Mesenchymal stem cell (in vitro differentiated cells and primary cell): ENCODE measurements around the gene AK4.
"Not testable (repeated sequence)": the region's sequence is repeated elsewhere in the genome, so short reads cannot be mapped to it uniquely, and the experiment has no call there.

Experiments used
- DNase-seq: peaks from one replicate; pipeline ENCODE4 v3.0.0-alpha.2; 2013
- H2AFZ ChIP-seq: one replicate; pipeline ENCODE4 v1.6.1; 2013; ENCODE audit warnings: low read depth, mild to moderate bottlenecking, control low read depth, inconsistent platforms, low read length, moderate library complexity
- H2AK5ac ChIP-seq: 2 replicates; pipeline ENCODE4 v1.6.1; 2013; ENCODE audit warnings: low read length, moderate library complexity, mild to moderate bottlenecking, inconsistent platforms; ENCODE audit not compliant: severe bottlenecking
- H2BK120ac ChIP-seq: one replicate; pipeline ENCODE4 v1.6.1; 2013; ENCODE audit warnings: low read depth, mild to moderate bottlenecking, inconsistent platforms, low read length, moderate library complexity
- H2BK12ac ChIP-seq, 2 experiments: one replicate each; pipeline ENCODE4 v1.6.1; 2013; ENCODE audit warnings: inconsistent platforms in 2 of 2, low read length in 2 of 2, mild to moderate bottlenecking in 2 of 2, moderate library complexity in 2 of 2, control low read depth in 1 of 2
- H2BK15ac ChIP-seq: one replicate; pipeline ENCODE4 v1.6.1; 2013; ENCODE audit warnings: mild to moderate bottlenecking, low read depth, inconsistent platforms; ENCODE audit not compliant: poor library complexity, severe bottlenecking
- H2BK5ac ChIP-seq: 2 replicates; pipeline ENCODE4 v1.6.1; 2013; ENCODE audit warnings: low read depth, mild to moderate bottlenecking, low read length, control low read depth, inconsistent platforms; ENCODE audit not compliant: poor library complexity, severe bottlenecking
- H3K14ac ChIP-seq, 2 experiments: one replicate each; pipeline ENCODE4 v1.6.1; 2013; ENCODE audit warnings: inconsistent platforms in 2 of 2, low read length in 2 of 2, control low read depth in 1 of 2, mild to moderate bottlenecking in 1 of 2, moderate library complexity in 1 of 2
- H3K18ac ChIP-seq, 2 experiments: one replicate each; pipeline ENCODE4 v1.6.1; 2013; ENCODE audit warnings: inconsistent platforms in 2 of 2, low read length in 2 of 2, control low read depth in 1 of 2, low read depth in 1 of 2, mild to moderate bottlenecking in 1 of 2
- H3K23ac ChIP-seq, 2 experiments: one replicate each; pipeline ENCODE4 v1.6.1; 2013; ENCODE audit warnings: inconsistent platforms in 2 of 2, low read length in 2 of 2, mild to moderate bottlenecking in 2 of 2, moderate library complexity in 2 of 2, control low read depth in 1 of 2
- H3K27ac ChIP-seq: 2 replicates; pipeline ENCODE4 v1.5.1; 2013; ENCODE audit warnings: mild to moderate bottlenecking, moderate library complexity, low read length, control low read depth, inconsistent platforms; ENCODE audit not compliant: poor library complexity, severe bottlenecking
- H3K27me3 ChIP-seq, 2 experiments: 2 replicates each; pipeline versions ENCODE4 v1.6.1 to v1.7.0; 2013; ENCODE audit warnings: low read length in 2 of 2, mild to moderate bottlenecking in 2 of 2, moderate library complexity in 2 of 2, control low read depth in 1 of 2, inconsistent platforms in 1 of 2; ENCODE audit not compliant: control insufficient read depth in 1 of 2, insufficient read depth in 1 of 2
- H3K36me3 ChIP-seq, 2 experiments: 2 replicates each; pipeline versions ENCODE4 v1.6.1 to v1.7.0; 2013; ENCODE audit warnings: low read length in 2 of 2, control low read depth in 1 of 2, inconsistent platforms in 1 of 2, low read depth in 1 of 2, mild to moderate bottlenecking in 1 of 2; ENCODE audit not compliant: insufficient read depth in 2 of 2, control insufficient read depth in 1 of 2
- H3K4ac ChIP-seq, 2 experiments: one replicate each; pipeline ENCODE4 v1.6.1; 2013; ENCODE audit warnings: inconsistent platforms in 2 of 2, low read length in 2 of 2, mild to moderate bottlenecking in 2 of 2, moderate library complexity in 2 of 2, control low read depth in 1 of 2, low read depth in 1 of 2
- H3K4me1 ChIP-seq: 2 replicates; pipeline ENCODE4 v1.6.1; 2013; ENCODE audit warnings: low read depth, low read length, control low read depth; ENCODE audit not compliant: control insufficient read depth, insufficient read depth
- H3K4me2 ChIP-seq: 2 replicates; pipeline ENCODE4 v1.6.1; 2013; ENCODE audit warnings: low read length, mild to moderate bottlenecking, inconsistent platforms; ENCODE audit not compliant: poor library complexity, severe bottlenecking
- H3K4me3 ChIP-seq, 2 experiments: 2 replicates each; pipeline versions ENCODE4 v1.5.1 to v1.7.0; 2013; ENCODE audit warnings: low read length in 2 of 2, mild to moderate bottlenecking in 2 of 2, control low read depth in 1 of 2, low read depth in 1 of 2; ENCODE audit not compliant: insufficient read depth in 1 of 2
- H3K79me1 ChIP-seq: replicated peaks from 2 replicates; pipeline ENCODE4 v1.6.1; 2013; ENCODE audit warnings: mild to moderate bottlenecking, control low read depth, low read length, inconsistent platforms; ENCODE audit not compliant: poor library complexity, severe bottlenecking
- H3K9ac ChIP-seq: 2 replicates; pipeline ENCODE4 v1.7.0; 2013; ENCODE audit warnings: mild to moderate bottlenecking, low read length, moderate library complexity
- H3K9me3 ChIP-seq: 2 replicates; pipeline ENCODE4 v1.7.0; 2013; ENCODE audit warnings: mild to moderate bottlenecking, low read length; ENCODE audit not compliant: control insufficient read depth
- H4K8ac ChIP-seq: one replicate; pipeline ENCODE4 v1.6.1; 2013; ENCODE audit warnings: inconsistent platforms, mild to moderate bottlenecking, low read length, moderate library complexity
- H4K91ac ChIP-seq: one replicate; pipeline ENCODE4 v1.6.1; 2013; ENCODE audit warnings: mild to moderate bottlenecking, low read length, inconsistent platforms
- WGBS: methylation state at CpG from one replicate; pipeline ENCODE4 v1.1.7; 2013; ENCODE audit warnings: mixed read lengths; 5-methylcytosine and 5-hydroxymethylcytosine counted together

The AK4 gene

DNA sequence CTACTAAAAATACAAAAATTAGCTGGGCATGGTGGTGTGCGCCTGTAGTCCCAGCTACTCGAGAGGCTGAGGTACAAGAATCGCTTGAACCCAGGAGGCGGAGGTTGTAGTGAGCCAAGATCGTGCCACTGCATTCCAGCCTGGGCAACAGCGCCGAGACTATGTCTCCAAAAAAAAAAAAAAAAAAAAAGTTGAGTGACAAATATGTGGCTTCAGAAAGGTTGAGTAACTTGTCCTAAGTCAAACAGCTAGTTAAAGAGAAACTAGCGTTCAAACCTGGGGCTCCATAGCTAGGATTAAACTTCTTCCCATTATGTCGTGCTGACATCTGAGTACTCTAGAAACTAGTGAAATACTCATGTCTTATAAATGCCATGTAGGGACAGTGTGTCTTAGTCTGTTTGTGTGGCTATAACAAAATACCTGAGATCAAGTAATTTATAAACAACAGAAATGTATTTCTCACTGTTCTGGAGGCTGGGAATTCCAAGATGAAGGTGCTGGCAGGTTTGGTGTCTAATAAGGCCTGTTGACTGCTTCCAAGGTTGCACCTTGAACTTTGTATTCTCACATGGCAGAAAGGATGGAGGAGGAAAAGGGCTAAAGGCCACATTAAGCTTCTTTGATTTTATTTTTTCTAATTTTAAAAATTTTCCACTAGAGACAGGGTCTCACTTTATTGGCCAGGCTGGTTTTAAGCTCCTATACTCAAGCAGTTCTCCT, 12.0 kb downstream of the AK4 start:
- Histone ChIP-seq H3K14ac (no peak overlapping the region), H3K27ac (no peak overlapping the region), H2BK15ac (no peak overlapping the region), H4K91ac (no peak overlapping the region), H3K18ac (no peak overlapping the region), H3K36me3 (no peaks in the 10 kb centered on the region), H2BK12ac (no peak overlapping the region), H3K79me1 (peaks cover 15% of the 10 kb centered on the region), H3K9ac (no peak overlapping the region), H3K4ac (no peak overlapping the region), H3K27me3 (no peaks in the 10 kb centered on the region), H3K4me2 (no peak overlapping the region), H3K4me3 (no peak overlapping the region), H3K23ac (no peak overlapping the region), H3K4me1 (no peaks in the 10 kb centered on the region), H2BK120ac (no peak overlapping the region), H4K8ac (no peak overlapping the region), H3K9me3 (no peaks in the 10 kb centered on the region), H2AK5ac (no peak overlapping the region), H2BK5ac (no peak overlapping the region), H2AFZ (no peak overlapping the region)
- WGBS, result 93% methylated on average over 9 of the region's 9 CpGs
- DNase-seq, result no peak

- H2BK5ac ChIP-seq, result no peak overlapping the region
- no peak overlapping the region for H2BK15ac ChIP-seq
- no peak overlapping the region for H3K4me3 ChIP-seq
- H2AK5ac ChIP-seq, result no peak overlapping the region
- no peak for DNase-seq
- H3K4me1 ChIP-seq, result no peaks in the 10 kb centered on the region
- no peak overlapping the region for H2BK120ac ChIP-seq
- no peak overlapping the region for H3K18ac ChIP-seq
- no peak overlapping the region for H4K91ac ChIP-seq
- WGBS, result 89% methylated on average over 7 of the region's 11 CpGs
- H3K9me3 ChIP-seq, result no peaks in the 10 kb centered on the region
- H3K23ac ChIP-seq, result no peak overlapping the region
- H2AFZ ChIP-seq, result no peak overlapping the region
- H3K79me1 ChIP-seq, result peaks cover 24% of the 10 kb centered on the region
- H3K9ac ChIP-seq, result no peak overlapping the region
- H3K36me3 ChIP-seq, result no peaks in the 10 kb centered on the region
- H3K27ac ChIP-seq, result no peak overlapping the region
- no peak overlapping the region for H3K4me2 ChIP-seq
- no peak overlapping the region for H4K8ac ChIP-seq
- no peaks in the 10 kb centered on the region for H3K27me3 ChIP-seq
- H3K4ac ChIP-seq, result no peak overlapping the region
- H3K14ac ChIP-seq, result no peak overlapping the region
- H2BK12ac ChIP-seq, result no peak overlapping the region
These were observed 15.3 kb downstream of the AK4 start for GRCh38 chr1:65163201-65163805.

- not testable (repeated sequence) for H3K4me2 ChIP-seq, H3K27me3 ChIP-seq, H3K9me3 ChIP-seq, H2AK5ac ChIP-seq, H3K36me3 ChIP-seq, H3K27ac ChIP-seq, H3K23ac ChIP-seq, H2BK120ac ChIP-seq, H3K4me3 ChIP-seq, DNase-seq, H3K4me1 ChIP-seq, H3K14ac ChIP-seq, H2BK15ac ChIP-seq, H3K18ac ChIP-seq, H2BK5ac ChIP-seq, H3K4ac ChIP-seq, H4K8ac ChIP-seq, H4K91ac ChIP-seq, H2AFZ ChIP-seq, H3K9ac ChIP-seq, H2BK12ac ChIP-seq
- WGBS, result 97% methylated on average over 2 of the region's 3 CpGs
- peaks cover 30% of the 10 kb centered on the region for H3K79me1 ChIP-seq
These were observed 16.1 kb downstream of the AK4 start for GRCh38 chr1:65164101-65164500.

- H3K23ac ChIP-seq, result no peak overlapping the region
- H3K27ac ChIP-seq, result no peak overlapping the region
These were observed 16.6 kb downstream of the AK4 start for GRCh38 chr1:65164633-65165032.

More at GRCh38 chr1:65164633-65165032, 16.6 kb downstream of the AK4 start:
- no peak for DNase-seq
- Histone ChIP-seq H4K8ac (no peak overlapping the region), H2BK12ac (no peak overlapping the region), H4K91ac (no peak overlapping the region), H3K18ac (no peak overlapping the region), H3K9me3 (no peaks in the 10 kb centered on the region), H3K14ac (no peak overlapping the region), H3K79me1 (peaks cover 30% of the 10 kb centered on the region), H3K36me3 (no peaks in the 10 kb centered on the region), H2BK15ac (no peak overlapping the region), H3K27me3 (no peaks in the 10 kb centered on the region), H3K4me3 (no peak overlapping the region), H2AFZ (no peak overlapping the region), H2AK5ac (no peak overlapping the region), H2BK120ac (no peak overlapping the region), H2BK5ac (no peak overlapping the region), H3K4me1 (no peaks in the 10 kb centered on the region), H3K9ac (peak overlapping the region; percentile 11), H3K4me2 (no peak overlapping the region), H3K4ac (no peak overlapping the region)
